ENCODE results near the gene ACADL.

The ACADL gene

GRCh38 chr2:210167227-210167626 lies 58.0 kb downstream of the ACADL start:
- DNase-seq: no peak

GRCh38 chr2:210162466-210163124 lies 62.7 kb downstream of the ACADL start:
- DNase-seq: no peak

- DNase-seq: no peak
Observed at GRCh38 chr2:210159059-210159458, 66.2 kb downstream of the ACADL start.

GRCh38 chr2:210158236-210158635 lies 67.0 kb downstream of the ACADL start:
- no peak for DNase-seq

- DNase-seq: no peak
Observed at GRCh38 chr2:210157526-210157925, 67.7 kb downstream of the ACADL start.

GRCh38 chr2:210147614-210148013 lies 77.6 kb downstream of the ACADL start:
- no peak for DNase-seq

All from activated CD8-positive, alpha-beta memory T cell treated with anti-CD3 and anti-CD28 coated beads for 24 hours (primary cell).